Measurements from ENCODE around the gene TMEM170A.

The TMEM170A gene, protein sequence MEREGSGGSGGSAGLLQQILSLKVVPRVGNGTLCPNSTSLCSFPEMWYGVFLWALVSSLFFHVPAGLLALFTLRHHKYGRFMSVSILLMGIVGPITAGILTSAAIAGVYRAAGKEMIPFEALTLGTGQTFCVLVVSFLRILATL

DNA sequence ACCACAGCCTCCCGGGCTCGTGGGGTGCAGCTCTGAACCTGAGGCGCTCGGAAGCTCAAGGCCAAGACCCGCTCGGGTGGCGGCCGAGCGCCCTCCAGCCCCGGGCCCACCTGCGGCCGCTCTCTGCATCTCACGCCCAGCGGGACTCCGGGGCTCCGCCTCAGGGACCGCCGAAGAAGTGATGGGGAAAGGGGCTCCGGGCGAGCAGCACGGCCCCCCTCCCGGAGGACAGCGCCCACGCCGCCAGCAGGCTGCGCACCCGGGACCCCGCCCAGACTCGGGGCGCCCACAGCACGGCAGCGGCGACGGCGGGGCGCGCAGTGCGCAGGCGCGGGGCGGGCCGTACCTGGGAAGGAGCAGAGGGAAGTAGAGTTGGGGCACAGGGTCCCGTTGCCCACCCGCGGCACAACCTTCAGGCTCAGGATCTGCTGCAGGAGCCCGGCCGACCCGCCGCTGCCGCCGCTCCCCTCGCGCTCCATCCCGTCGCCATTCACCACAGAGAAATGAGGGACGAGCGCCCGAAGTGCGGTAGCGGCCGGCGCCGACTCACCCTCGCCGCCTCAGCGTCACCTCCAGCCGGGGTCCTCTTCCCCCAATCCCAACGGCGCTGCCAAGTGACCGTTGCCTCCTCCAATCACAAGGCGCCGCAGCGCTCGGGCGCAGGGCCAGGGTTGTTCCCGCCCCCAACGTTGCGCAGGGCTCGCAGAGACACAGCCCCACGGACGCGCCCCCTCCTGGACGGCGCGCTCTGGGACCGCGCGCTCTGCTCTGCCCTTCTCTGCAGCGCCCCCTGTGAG, at the start of gene TMEM170A:
Gene TMEM170A, minus strand, starts transcription at position 568 of the 797 bp plus-strand sequence. Its CDS starts 89 bp downstream, at position 479.
- TF ChIP-seq, protein P1, sequence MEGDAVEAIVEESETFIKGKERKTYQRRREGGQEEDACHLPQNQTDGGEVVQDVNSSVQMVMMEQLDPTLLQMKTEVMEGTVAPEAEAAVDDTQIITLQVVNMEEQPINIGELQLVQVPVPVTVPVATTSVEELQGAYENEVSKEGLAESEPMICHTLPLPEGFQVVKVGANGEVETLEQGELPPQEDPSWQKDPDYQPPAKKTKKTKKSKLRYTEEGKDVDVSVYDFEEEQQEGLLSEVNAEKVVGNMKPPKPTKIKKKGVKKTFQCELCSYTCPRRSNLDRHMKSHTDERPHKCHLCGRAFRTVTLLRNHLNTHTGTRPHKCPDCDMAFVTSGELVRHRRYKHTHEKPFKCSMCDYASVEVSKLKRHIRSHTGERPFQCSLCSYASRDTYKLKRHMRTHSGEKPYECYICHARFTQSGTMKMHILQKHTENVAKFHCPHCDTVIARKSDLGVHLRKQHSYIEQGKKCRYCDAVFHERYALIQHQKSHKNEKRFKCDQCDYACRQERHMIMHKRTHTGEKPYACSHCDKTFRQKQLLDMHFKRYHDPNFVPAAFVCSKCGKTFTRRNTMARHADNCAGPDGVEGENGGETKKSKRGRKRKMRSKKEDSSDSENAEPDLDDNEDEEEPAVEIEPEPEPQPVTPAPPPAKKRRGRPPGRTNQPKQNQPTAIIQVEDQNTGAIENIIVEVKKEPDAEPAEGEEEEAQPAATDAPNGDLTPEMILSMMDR (conservative IDR thresholded peaks at IDR 0.05; ENCODE audit: low read depth, low read length): no peak
- Histone ChIP-seq H3K4me2 (peak within 1 kb of the TSS; percentile 58), H3K9ac (peak within 1 kb of the TSS; percentile 65), H4K20me1 (ENCODE audit: insufficient read depth) (no peaks in the 10 kb centered on the region), H3K79me2 (ENCODE audit: insufficient read depth, low read depth) (peaks cover 34% of the 10 kb centered on the region), H3K4me3 (IDR thresholded peaks at IDR 0.05; ENCODE audit: insufficient read depth, low read depth, low read length) (no peak within 1 kb of the TSS), H3K36me3 (ENCODE audit: insufficient read depth) (no peaks in the 10 kb centered on the region), H2AFZ (ENCODE audit: low read depth) (peak within 1 kb of the TSS; percentile 89), H3K27me3 (ENCODE audit: insufficient read depth, low read depth) (no peaks in the 10 kb centered on the region), H3K27ac (peak within 1 kb of the TSS; percentile 58; the same call in 1 of the 2 replicates), H3K4me1 (ENCODE audit: low read depth, poor library complexity, severe bottlenecking) (peaks cover 14% of the 10 kb centered on the region)

DNA sequence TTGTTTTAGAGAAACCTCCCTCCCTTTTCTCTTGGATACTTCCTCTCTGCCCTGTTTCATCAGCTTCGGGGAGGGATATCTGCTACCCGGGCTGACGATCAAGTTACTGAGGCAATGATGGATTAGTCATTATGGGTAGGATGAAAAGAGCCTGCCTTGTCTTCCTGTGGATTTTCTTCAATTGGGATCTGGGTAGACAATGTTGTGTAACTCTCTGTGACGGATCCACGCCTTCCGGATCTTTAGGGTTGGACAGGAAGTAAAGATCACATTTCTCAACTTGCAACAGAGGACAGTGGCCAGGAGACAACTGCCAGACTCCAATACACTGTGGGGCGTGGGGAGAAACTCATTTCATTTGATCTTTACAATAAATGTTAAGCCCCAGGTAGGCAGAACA, 42.1 kb upstream of the TMEM170A start:
- H3K4me3 ChIP-seq (IDR thresholded peaks at IDR 0.05; ENCODE audit: insufficient read depth, low read depth, low read length): no peak overlapping the region
- no peaks in the 10 kb centered on the region for H3K27me3 ChIP-seq (ENCODE audit: insufficient read depth, low read depth)
- H4K20me1 ChIP-seq (ENCODE audit: insufficient read depth): no peaks in the 10 kb centered on the region
- H3K36me3 ChIP-seq (ENCODE audit: insufficient read depth): no peaks in the 10 kb centered on the region
- TF ChIP-seq, protein P1 (conservative IDR thresholded peaks at IDR 0.05; ENCODE audit: low read depth, low read length): no peak
- H3K79me2 ChIP-seq (ENCODE audit: insufficient read depth, low read depth): no peaks in the 10 kb centered on the region
- no peak overlapping the region for H2AFZ ChIP-seq (ENCODE audit: low read depth)
- H3K27ac ChIP-seq: no peak overlapping the region
- H3K4me2 ChIP-seq: no peak overlapping the region
- H3K9ac ChIP-seq: no peak overlapping the region
- H3K4me1 ChIP-seq (ENCODE audit: low read depth, poor library complexity, severe bottlenecking): no peaks in the 10 kb centered on the region

DNA sequence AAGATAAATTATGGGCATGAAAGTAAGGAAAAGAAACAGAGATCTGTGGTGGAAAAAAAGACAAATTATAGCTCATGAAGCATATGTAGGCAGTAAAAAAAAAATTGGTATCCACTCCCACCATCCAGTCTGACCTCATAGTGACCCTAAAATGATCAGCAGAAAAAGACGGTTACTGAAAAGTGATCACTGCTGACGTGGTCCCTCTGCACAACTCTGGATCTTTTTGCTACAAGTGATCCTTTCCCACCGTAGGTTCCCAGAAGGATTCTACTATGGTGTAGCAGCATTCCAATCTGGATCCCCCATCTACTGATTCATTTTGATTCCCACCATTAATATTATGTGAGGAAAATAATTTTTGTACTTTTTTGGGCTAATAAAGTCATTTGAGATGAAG, 41.6 kb upstream of the TMEM170A start:
- no peaks in the 10 kb centered on the region for H3K36me3 ChIP-seq (ENCODE audit: insufficient read depth)
- no peaks in the 10 kb centered on the region for H4K20me1 ChIP-seq (ENCODE audit: insufficient read depth)
- TF ChIP-seq, protein P1 (conservative IDR thresholded peaks at IDR 0.05; ENCODE audit: low read depth, low read length): no peak
- H3K4me1 ChIP-seq (ENCODE audit: low read depth, poor library complexity, severe bottlenecking): no peaks in the 10 kb centered on the region
- no peak overlapping the region for H3K4me3 ChIP-seq (IDR thresholded peaks at IDR 0.05; ENCODE audit: insufficient read depth, low read depth, low read length)
- no peak overlapping the region for H3K4me2 ChIP-seq
- no peaks in the 10 kb centered on the region for H3K27me3 ChIP-seq (ENCODE audit: insufficient read depth, low read depth)
- H3K9ac ChIP-seq: no peak overlapping the region
- H2AFZ ChIP-seq (ENCODE audit: low read depth): no peak overlapping the region
- no peaks in the 10 kb centered on the region for H3K79me2 ChIP-seq (ENCODE audit: insufficient read depth, low read depth)
- H3K27ac ChIP-seq: no peak overlapping the region

DNA sequence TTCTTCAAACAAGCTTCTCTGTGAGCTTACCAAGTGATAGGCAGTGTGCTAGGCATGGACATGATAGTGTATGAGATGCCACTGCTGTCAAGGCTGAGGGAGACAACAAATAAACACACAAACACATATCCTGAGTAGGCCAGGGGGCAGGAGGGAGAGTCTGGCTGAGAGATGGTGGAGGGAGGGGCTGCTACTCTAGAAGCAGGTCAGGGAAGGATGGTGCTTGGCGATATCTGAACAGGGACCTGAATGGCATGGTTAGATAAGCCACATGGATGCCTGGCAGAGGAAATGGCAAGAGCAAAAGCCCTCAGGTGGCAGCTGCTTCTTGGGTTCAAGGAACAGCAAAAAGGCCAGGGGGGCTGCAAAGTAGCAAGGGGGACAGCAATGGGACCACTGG, 39.3 kb upstream of the TMEM170A start:
- Histone ChIP-seq H3K79me2 (ENCODE audit: insufficient read depth, low read depth) (no peaks in the 10 kb centered on the region), H2AFZ (ENCODE audit: low read depth) (no peak overlapping the region), H4K20me1 (ENCODE audit: insufficient read depth) (no peaks in the 10 kb centered on the region), H3K36me3 (ENCODE audit: insufficient read depth) (no peaks in the 10 kb centered on the region), H3K4me2 (no peak overlapping the region), H3K27ac (no peak overlapping the region), H3K4me1 (ENCODE audit: low read depth, poor library complexity, severe bottlenecking) (no peaks in the 10 kb centered on the region), H3K4me3 (IDR thresholded peaks at IDR 0.05; ENCODE audit: insufficient read depth, low read depth, low read length) (no peak overlapping the region), H3K27me3 (ENCODE audit: insufficient read depth, low read depth) (no peaks in the 10 kb centered on the region), H3K9ac (no peak overlapping the region)
- TF ChIP-seq, protein P1 (conservative IDR thresholded peaks at IDR 0.05; ENCODE audit: low read depth, low read length): no peak
